B cell (primary cell): ENCODE data around the gene CDC73. TPM values are rescaled to one million over a fixed set of nuclear protein-coding genes. Genes with fewer than 3 reads are reported as not detected.

ENCODE experiments used
- ATAC-seq: fragments of 200-7000 bp; cut with Tn5 transposase; one replicate; pipeline ENCODE4 v1.10.0; 2021; ENCODE audit warnings: low read depth, mild to moderate bottlenecking, moderate number of reproducible peaks, moderate library complexity
- CTCF ChIA-PET: fragments of 350-600 bp; sonication (Branson Sonifier 250); formaldehyde crosslinking; loops from one replicate; lab custom pipeline; 2021; ENCODE audit warnings: antibody characterized with exemption, inconsistent platforms; lab: Charles Lee
- POLR2A ChIA-PET: fragments of 350-600 bp; sonication (Branson Sonifier 250); formaldehyde crosslinking; loops from one replicate; lab custom pipeline; 2021; ENCODE audit warnings: antibody characterized with exemption; lab: Charles Lee
- DNase-seq: peaks from one replicate; pipeline ENCODE4 v3.0.0; 2013
- H2AFZ ChIP-seq: 2 replicates; pipeline ENCODE4 v1.6.1; 2012; ENCODE audit warnings: mild to moderate bottlenecking, low read depth, low read length; ENCODE audit not compliant: insufficient read depth, poor library complexity, severe bottlenecking
- H3K27ac ChIP-seq, 2 donors: 1 replicate in 1 of 2; 2 replicates in 1 of 2; pipeline ENCODE4 v1.5.1; 2012 to 2013; ENCODE audit warnings: low read length in 2 of 2, mild to moderate bottlenecking in 2 of 2, moderate library complexity in 1 of 2
- H3K27me3 ChIP-seq, 4 experiments: fragments of 200-600 bp in 1 of 4; sonication (generic) in 1 of 4; replicated peaks in 1 of 4; 1 replicate in 2 of 4; 2 replicates in 2 of 4; pipeline versions ENCODE4 v1.6.1 to v1.7.0; 2013 to 2016; ENCODE audit warnings: low read length in 3 of 4, mild to moderate bottlenecking in 2 of 4, mixed read lengths in 1 of 4, moderate library complexity in 1 of 4; ENCODE audit not compliant: insufficient read depth in 4 of 4, control insufficient read depth in 3 of 4; ENCODE audit errors: control extremely low read depth in 1 of 4
- H3K36me3 ChIP-seq, 2 experiments: replicated peaks in 1 of 2; 1 replicate in 1 of 2; 2 replicates in 1 of 2; pipeline versions ENCODE4 v1.6.1 to v1.7.1; 2013; ENCODE audit warnings: low read length in 1 of 2; ENCODE audit not compliant: insufficient read depth in 2 of 2, control insufficient read depth in 1 of 2; ENCODE audit errors: control extremely low read depth in 1 of 2, extremely low read depth in 1 of 2
- H3K4me1 ChIP-seq, 2 donors: fragments of 200-600 bp in 1 of 2; sonication (generic) in 1 of 2; 1 replicate in 1 of 2; 2 replicates in 1 of 2; pipeline versions ENCODE4 v1.5.1 to v1.6.1; 2013 to 2017; ENCODE audit warnings: low read length in 2 of 2; ENCODE audit not compliant: control insufficient read depth in 2 of 2, insufficient read depth in 2 of 2
- H3K4me2 ChIP-seq: replicated peaks from 2 replicates; pipeline ENCODE3; 2012; ENCODE audit warnings: mild to moderate bottlenecking, low read depth, low read length; ENCODE audit not compliant: poor library complexity, severe bottlenecking
- H3K4me3 ChIP-seq, 5 experiments: fragments of 200-600 bp in 1 of 5; sonication (generic) in 1 of 5; 1 replicate in 3 of 5; 2 replicates in 2 of 5; pipeline versions ENCODE4 v1.5.1 to v1.7.0; 2011 to 2016; ENCODE audit warnings: low read length in 4 of 5, mild to moderate bottlenecking in 4 of 5, low read depth in 2 of 5, control low read depth in 1 of 5, moderate library complexity in 1 of 5; ENCODE audit not compliant: insufficient read depth in 1 of 5; ENCODE audit errors: control extremely low read depth in 1 of 5, extremely low read depth in 1 of 5
- H3K79me2 ChIP-seq: fragments of 200-600 bp; sonication (generic); one replicate; pipeline ENCODE4 v1.6.0; 2016; ENCODE audit warnings: low read length; ENCODE audit not compliant: control insufficient read depth, insufficient read depth
- H3K9ac ChIP-seq: fragments of 200-600 bp; sonication (generic); 2 replicates; pipeline ENCODE4 v1.6.1; 2017; ENCODE audit warnings: mild to moderate bottlenecking, low read length, moderate library complexity
- H3K9me3 ChIP-seq, 3 donors: one replicate each; pipeline versions ENCODE4 v1.6.1 to v1.7.1; 2013; ENCODE audit warnings: low read length in 2 of 3; ENCODE audit not compliant: control insufficient read depth in 2 of 3, insufficient read depth in 1 of 3; ENCODE audit errors: control extremely low read depth in 1 of 3
- H4K20me1 ChIP-seq: 2 replicates; pipeline ENCODE4 v1.6.0; 2012; ENCODE audit warnings: mild to moderate bottlenecking, low read length; ENCODE audit not compliant: insufficient read depth, control insufficient read depth, poor library complexity, severe bottlenecking
- H3K27ac Mint-ChIP-seq: one replicate; pipeline ENCODE4 v1.8.0; 2021; ENCODE audit warnings: mixed read lengths
- H3K27me3 Mint-ChIP-seq: one replicate; pipeline ENCODE4 v1.8.0; 2021; ENCODE audit warnings: mixed read lengths
- H3K4me1 Mint-ChIP-seq: one replicate; pipeline ENCODE4 v1.8.0; 2021; ENCODE audit warnings: mixed read lengths
- H3K4me3 Mint-ChIP-seq: one replicate; pipeline ENCODE4 v1.8.0; 2021; ENCODE audit warnings: mixed read lengths
- H3K9me3 Mint-ChIP-seq: one replicate; pipeline ENCODE4 v1.8.0; 2022; ENCODE audit warnings: mixed read lengths; ENCODE audit not compliant: insufficient read depth
- CTCF ChIP-seq: fragments of 200-600 bp; IDR thresholded peaks from one replicate; pipeline ENCODE4 v1.8.0; 2022; ENCODE audit warnings: antibody characterized with exemption, mild to moderate bottlenecking
- EZH2 ChIP-seq: IDR thresholded peaks from 2 replicates; pipeline ENCODE4 v1.6.1; 2012; ENCODE audit warnings: borderline replicate concordance, low read depth, mild to moderate bottlenecking, moderate library complexity, low read length; ENCODE audit not compliant: insufficient read depth, poor library complexity, severe bottlenecking
- WGBS: methylation state at CpG from one replicate; pipeline ENCODE4 v1.1.5; 2013; ENCODE audit warnings: missing lambda C conversion rate; ENCODE audit not compliant: insufficient coverage; 5-methylcytosine and 5-hydroxymethylcytosine counted together
- intact Hi-C: fragments of 100-400 bp; cut with micrococcal nuclease; formaldehyde crosslinking; loops from one replicate; pipeline ENCODE4 v1.10.0; 2022
- polyA plus RNA-seq: library from polyadenylated mRNA; depleted of rRNA; stranded (reverse); fragments of >200 nt; gene quantifications from 2 replicates; pipeline ENCODE4 v1.2.3, GENCODE V29; 2012
- total RNA-seq, 2 donors: library from RNA; stranded (reverse); fragments of 120-200 nt in 1 of 2; gene quantifications; 1 replicate in 1 of 2; 2 replicates in 1 of 2; pipeline versions ENCODE4 v1.2.3 to v1.2.4, GENCODE V29; 2013 to 2022

Gene CDC73
- total and polyA plus RNA-seq, 2 donors (not counting 1 experiment from before 2014, with no cell fraction given): 6.1 to 71.7 TPM

- ChIA-PET POLR2A (no interaction called here), CTCF (no interaction called here)
- Histone ChIP-seq H3K4me2 (no peak overlapping the region), H4K20me1 (peaks cover 8% of the 10 kb centered on the region), H3K79me2 (peaks cover 12% of the 10 kb centered on the region), H3K27me3 (no peaks in the 10 kb centered on the region), H3K36me3 (peaks cover 4 to 59% of the 10 kb centered on the region in 2 experiments), H2AFZ (no peak overlapping the region), H3K4me3 (no peak overlapping the region), H3K4me1 (no peaks in the 10 kb centered on the region), H3K27ac (no peak overlapping the region), H3K9me3 (no peaks in the 10 kb centered on the region), H3K9ac (no peak overlapping the region)
- H3K27ac Mint-ChIP-seq: no peak overlapping the region
- no peak for DNase-seq
- TF ChIP-seq CTCF: no peak
- intact Hi-C loops: no loop called here
- H3K4me1 Mint-ChIP-seq: no peaks in the 10 kb centered on the region
- H3K27me3 Mint-ChIP-seq: no peaks in the 10 kb centered on the region
- no peak overlapping the region for H3K4me3 Mint-ChIP-seq
- ATAC-seq: no peak
- WGBS: 99% methylated on average over 7 of the region's 7 CpGs
- H3K9me3 Mint-ChIP-seq: no peaks in the 10 kb centered on the region
These were observed 18.4 kb downstream of the CDC73 start for GRCh38 chr1:193140254-193140653.

- Mint-ChIP-seq H3K27ac (no peak overlapping the region), H3K4me3 (no peak overlapping the region), H3K27me3 (no peaks in the 10 kb centered on the region), H3K9me3 (no peaks in the 10 kb centered on the region), H3K4me1 (no peaks in the 10 kb centered on the region)
- intact Hi-C loops: no loop called here
- H3K79me2 ChIP-seq: peaks cover 12% of the 10 kb centered on the region
- ChIA-PET POLR2A (no interaction called here), CTCF (interaction anchor here (0.9 kb wide), 1 partner anchor 335 kb away, joined by 3 read pairs; no protein-coding TSS in a partner anchor)
- H3K36me3 ChIP-seq: peaks cover 4 to 50% of the 10 kb centered on the region in 2 experiments
- no peak for TF ChIP-seq CTCF
- no peak for TF ChIP-seq EZH2
- H3K4me2 ChIP-seq: no peak overlapping the region
- H4K20me1 ChIP-seq: peaks cover 12% of the 10 kb centered on the region
- H3K4me3 ChIP-seq: no peak overlapping the region
- no peak for ATAC-seq
- H3K9ac ChIP-seq: no peak overlapping the region
- H3K4me1 ChIP-seq: no peaks in the 10 kb centered on the region
- H2AFZ ChIP-seq: no peak overlapping the region
- WGBS: no CpG with 5 or more reads among the region's 3 CpGs
- no peaks in the 10 kb centered on the region for H3K9me3 ChIP-seq
- no peaks in the 10 kb centered on the region for H3K27me3 ChIP-seq
- no peak for DNase-seq
- no peak overlapping the region for H3K27ac ChIP-seq
These were observed 20.0 kb downstream of the CDC73 start for GRCh38 chr1:193141804-193142203.
